Cardiac muscle cell (in vitro differentiated cells and primary cell): ENCODE data around the gene SYN1. TPM values are rescaled to one million over a fixed set of nuclear protein-coding genes. Genes with fewer than 3 reads are reported as not detected.

Experiments used
- DNase-seq, 2 donors: peaks; one replicate each; pipeline versions ENCODE4 v3.0.0 to v3.0.0-alpha.2; 2010 to 2017; ENCODE audit warnings: low read depth in 1 of 2, low spot score in 1 of 2
- H3K27ac ChIP-seq: fragments of 200-600 bp; sonication (generic); 2 replicates; pipeline ENCODE4 v1.5.1; 2016
- H3K27me3 ChIP-seq: fragments of 200-600 bp; sonication (generic); 2 replicates; pipeline ENCODE4 v1.6.0; 2016; ENCODE audit warnings: control low read depth
- H3K36me3 ChIP-seq: fragments of 200-600 bp; sonication (generic); 2 replicates; pipeline ENCODE4 v1.5.1; 2016; ENCODE audit warnings: control low read depth
- H3K4me1 ChIP-seq: fragments of 200-600 bp; sonication (generic); 2 replicates; pipeline ENCODE4 v1.8.1; 2017; ENCODE audit warnings: low read depth, mild to moderate bottlenecking, mixed run types
- H3K4me3 ChIP-seq: fragments of 200-600 bp; sonication (generic); 2 replicates; pipeline ENCODE4 v1.5.1; 2016; ENCODE audit warnings: mild to moderate bottlenecking
- H3K9me3 ChIP-seq: fragments of 200-600 bp; sonication (generic); 2 replicates; pipeline ENCODE4 v1.5.1; 2017; ENCODE audit warnings: low read depth, mild to moderate bottlenecking, control low read depth
- polyA plus RNA-seq: library from polyadenylated mRNA; unstranded; fragments of >200 nt; fragmentation: Nextera tagmentation; extraction: Ambion mirVana; gene quantifications from 2 replicates; pipeline ENCODE4 v1.2.1, GENCODE V29; 2016
- total RNA-seq: library from RNA; depleted of rRNA; stranded (reverse); fragments of >200 nt; gene quantifications from 2 replicates; pipeline ENCODE4 v1.2.3, GENCODE V29; 2016
- TF ChIP-seq, protein P1 (sequence below): IDR thresholded peaks from 2 replicates; pipeline ENCODE4 v1.5.1; 2012; ENCODE audit warnings: low read depth, mild to moderate bottlenecking, low read length

The SYN1 gene
- total and polyA plus RNA-seq, 2 experiments from 2014 or later = 2.0 to 12.6 TPM

DNA sequence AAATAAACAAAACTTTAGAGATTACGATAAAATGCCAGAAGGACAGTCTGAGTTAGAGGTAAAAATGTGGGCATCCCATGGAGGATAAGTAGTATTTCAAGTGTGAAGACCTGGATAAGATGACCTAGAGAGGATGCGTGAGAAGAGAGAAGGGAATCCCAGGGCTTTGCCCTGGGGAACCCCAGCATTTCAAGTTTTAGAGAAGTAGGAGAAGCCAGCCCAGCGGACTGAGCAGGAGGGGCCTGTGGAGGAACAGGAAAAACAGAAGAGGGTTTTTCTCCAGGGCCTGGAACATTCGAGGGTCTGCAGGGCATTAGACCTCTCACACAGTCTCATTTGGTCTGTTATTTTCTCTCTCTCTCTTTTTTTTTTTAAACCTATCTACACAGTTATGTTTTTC lies 13.0 kb upstream of the SYN1 start:
- TF ChIP-seq, protein P1, sequence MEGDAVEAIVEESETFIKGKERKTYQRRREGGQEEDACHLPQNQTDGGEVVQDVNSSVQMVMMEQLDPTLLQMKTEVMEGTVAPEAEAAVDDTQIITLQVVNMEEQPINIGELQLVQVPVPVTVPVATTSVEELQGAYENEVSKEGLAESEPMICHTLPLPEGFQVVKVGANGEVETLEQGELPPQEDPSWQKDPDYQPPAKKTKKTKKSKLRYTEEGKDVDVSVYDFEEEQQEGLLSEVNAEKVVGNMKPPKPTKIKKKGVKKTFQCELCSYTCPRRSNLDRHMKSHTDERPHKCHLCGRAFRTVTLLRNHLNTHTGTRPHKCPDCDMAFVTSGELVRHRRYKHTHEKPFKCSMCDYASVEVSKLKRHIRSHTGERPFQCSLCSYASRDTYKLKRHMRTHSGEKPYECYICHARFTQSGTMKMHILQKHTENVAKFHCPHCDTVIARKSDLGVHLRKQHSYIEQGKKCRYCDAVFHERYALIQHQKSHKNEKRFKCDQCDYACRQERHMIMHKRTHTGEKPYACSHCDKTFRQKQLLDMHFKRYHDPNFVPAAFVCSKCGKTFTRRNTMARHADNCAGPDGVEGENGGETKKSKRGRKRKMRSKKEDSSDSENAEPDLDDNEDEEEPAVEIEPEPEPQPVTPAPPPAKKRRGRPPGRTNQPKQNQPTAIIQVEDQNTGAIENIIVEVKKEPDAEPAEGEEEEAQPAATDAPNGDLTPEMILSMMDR = no peak
- no peak for DNase-seq
- no peaks in the 10 kb centered on the region for H3K4me1 ChIP-seq
- H3K9me3 ChIP-seq = no peaks in the 10 kb centered on the region
- no peaks in the 10 kb centered on the region for H3K36me3 ChIP-seq
- no peak overlapping the region for H3K27ac ChIP-seq
- H3K4me3 ChIP-seq = no peak overlapping the region
- H3K27me3 ChIP-seq = no peaks in the 10 kb centered on the region

DNA sequence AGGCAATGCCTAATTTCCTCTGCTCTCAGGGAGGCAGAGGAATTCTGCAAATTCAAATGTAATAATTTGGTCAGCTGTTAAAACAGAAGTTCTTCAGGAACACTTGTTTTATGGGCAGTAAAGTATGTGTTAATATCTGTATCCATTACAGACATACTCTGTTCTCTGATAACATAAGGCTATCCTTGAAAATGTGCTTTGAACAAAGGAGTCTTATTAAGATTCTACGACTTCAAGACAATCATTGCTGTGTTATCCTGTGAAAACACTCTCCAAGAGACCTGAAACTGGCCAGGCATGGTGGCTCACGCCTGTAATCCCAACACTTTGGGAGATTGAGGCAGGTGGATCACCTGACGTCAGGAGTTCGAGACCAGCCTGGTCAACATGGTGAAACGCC lies 12.0 kb upstream of the SYN1 start:
- Histone ChIP-seq H3K4me1 (no peaks in the 10 kb centered on the region), H3K27ac (no peak overlapping the region), H3K36me3 (no peaks in the 10 kb centered on the region), H3K9me3 (no peaks in the 10 kb centered on the region), H3K27me3 (no peaks in the 10 kb centered on the region), H3K4me3 (no peak overlapping the region)
- TF ChIP-seq, protein P1 = no peak
- DNase-seq = no peak

DNA sequence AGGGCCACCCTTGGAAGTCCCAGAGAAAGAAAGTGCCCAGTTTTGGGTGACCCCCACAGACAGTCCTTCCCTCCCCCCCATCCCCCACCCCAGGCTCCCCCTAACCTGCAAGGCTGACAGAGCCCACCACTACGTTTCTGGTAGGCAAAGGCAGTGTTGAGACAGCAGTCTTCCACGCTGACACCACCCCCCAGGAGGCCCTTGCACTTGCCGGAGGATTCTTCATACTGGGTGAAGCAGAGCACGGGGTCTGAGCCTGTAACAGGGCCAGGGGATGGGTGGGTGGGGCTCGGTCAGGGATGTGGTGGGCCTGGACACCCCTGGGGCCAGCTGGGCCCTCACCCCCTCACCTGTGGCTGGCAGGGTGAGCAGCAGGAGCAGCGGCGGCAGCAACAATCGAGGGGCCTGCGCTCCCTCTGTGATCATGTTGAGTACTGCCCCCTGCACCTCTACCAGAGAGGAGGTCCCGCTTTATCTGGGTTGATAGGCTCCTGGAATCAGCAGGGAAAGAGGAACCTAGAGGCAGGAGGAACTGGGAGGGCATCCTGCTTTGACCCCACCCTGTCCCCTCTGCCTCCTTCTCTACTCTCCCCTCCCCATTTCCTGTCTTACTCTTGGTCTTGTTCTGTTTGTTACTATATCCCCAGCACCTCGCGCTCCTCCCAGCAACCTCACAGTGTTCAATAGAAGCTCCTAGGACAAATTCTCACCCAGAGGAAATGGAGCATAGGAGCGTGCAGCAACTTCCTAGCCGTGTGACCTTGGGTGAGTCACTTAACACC lies 10.0 kb upstream of the SYN1 start, which contains the start of gene CFP:
CFP (minus strand) TSS at position 512 of the 782 bp plus-strand sequence; CDS start at position 426, 86 bp downstream.
- H3K9me3 ChIP-seq = no peaks in the 10 kb centered on the region
- H3K27me3 ChIP-seq = no peaks in the 10 kb centered on the region
- TF ChIP-seq, protein P1 = no peak
- no peak within 1 kb of the TSS for H3K27ac ChIP-seq
- H3K4me1 ChIP-seq = no peaks in the 10 kb centered on the region
- no peak within 1 kb of the TSS for H3K4me3 ChIP-seq
- DNase-seq = no peak
- H3K36me3 ChIP-seq = no peaks in the 10 kb centered on the region

DNA sequence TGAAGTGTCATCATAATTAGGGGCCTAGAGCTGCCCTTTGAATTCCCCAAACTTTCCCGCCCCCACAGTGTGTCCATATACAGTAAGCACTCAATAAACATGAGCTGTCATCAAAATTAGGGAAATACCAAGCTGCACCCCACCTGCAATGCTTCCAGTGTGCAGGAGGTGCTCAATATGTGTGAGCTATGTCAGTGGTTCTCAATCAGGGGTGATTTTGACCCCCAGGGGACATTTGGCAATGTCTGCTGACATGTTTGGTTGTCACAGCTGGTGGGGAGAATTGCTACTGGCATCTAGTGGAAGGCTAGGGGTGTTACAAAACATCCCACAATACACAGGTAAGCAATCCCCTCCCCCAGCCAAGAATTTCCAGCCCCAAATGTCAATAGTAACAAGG lies 9.3 kb upstream of the SYN1 start:
- TF ChIP-seq, protein P1 = peak; percentile 12
- Histone ChIP-seq H3K4me1 (no peaks in the 10 kb centered on the region), H3K4me3 (no peak overlapping the region), H3K36me3 (no peaks in the 10 kb centered on the region), H3K27ac (no peak overlapping the region), H3K9me3 (no peaks in the 10 kb centered on the region), H3K27me3 (no peaks in the 10 kb centered on the region)
- DNase-seq = no peak

DNA sequence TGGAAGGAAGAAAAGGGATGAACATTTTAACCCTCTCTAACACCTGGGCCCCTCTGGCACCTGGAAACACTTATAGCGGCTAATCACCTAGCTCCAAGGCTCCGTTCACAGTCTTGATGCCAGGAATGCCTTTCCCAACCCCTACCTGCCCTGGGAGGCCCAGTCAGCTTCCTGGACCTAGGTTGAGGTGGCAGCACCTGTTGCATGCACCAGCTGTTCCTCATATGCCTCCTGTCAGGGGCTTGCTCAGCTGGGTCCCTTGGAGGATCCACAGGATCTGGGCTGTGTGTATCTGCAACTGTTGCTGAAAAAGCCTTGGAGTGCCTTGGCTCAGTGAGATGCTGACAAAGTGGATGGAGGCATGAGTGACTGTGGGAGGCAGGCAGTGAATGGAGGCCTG lies 5.7 kb upstream of the SYN1 start:
- TF ChIP-seq, protein P1 = no peak
- no peaks in the 10 kb centered on the region for H3K4me1 ChIP-seq

More for the DNA sequence above, 5.7 kb upstream of the SYN1 start:
- no peaks in the 10 kb centered on the region for H3K9me3 ChIP-seq
- no peak overlapping the region for H3K27ac ChIP-seq
- H3K27me3 ChIP-seq = peaks cover 3% of the 10 kb centered on the region
- DNase-seq = no peak
- no peaks in the 10 kb centered on the region for H3K36me3 ChIP-seq
- H3K4me3 ChIP-seq = no peak overlapping the region
